Measurements from ENCODE around the gene CACNA2D1.
A peak's percentile ranks its signal among the peaks of the same experiment; 100 is the strongest.

CACNA2D1 gene

GRCh38 chr7:82443547-82444219 lies at the start of gene CACNA2D1:
Gene CACNA2D1 (minus strand): TSS chr7:82443777.
- no peak for TF ChIP-seq CREB1 (IDR thresholded peaks at IDR 0.05; ENCODE audit: low read depth)
- TF ChIP-seq EGR1 (IDR thresholded peaks at IDR 0.05): peak; percentile 25; the same call in 1 of the 2 replicates

- TF ChIP-seq EGR1 (IDR thresholded peaks at IDR 0.05) (no peak), RAD21 (IDR thresholded peaks at IDR 0.05; ENCODE audit: low read depth) (peak; percentile 44; the same call in 1 of the 2 replicates)
Observed at GRCh38 chr7:82481499-82482097, 38.0 kb upstream of the CACNA2D1 start.

GRCh38 chr7:82477733-82478515 lies 34.3 kb upstream of the CACNA2D1 start:
- TF ChIP-seq YY1 (IDR thresholded peaks at IDR 0.05; ENCODE audit: low read depth) (no peak), EP300 (IDR thresholded peaks at IDR 0.05; ENCODE audit: borderline replicate concordance) (no peak), FOXM1 (IDR thresholded peaks at IDR 0.05; ENCODE audit: borderline replicate concordance, low read depth) (no peak), TCF12 (IDR thresholded peaks at IDR 0.05; ENCODE audit: low read depth) (no peak), MAX (IDR thresholded peaks at IDR 0.05) (no peak), TEAD4 (IDR thresholded peaks at IDR 0.05) (no peak), TAF1 (IDR thresholded peaks at IDR 0.05; ENCODE audit: low read depth) (no peak), REST (IDR thresholded peaks at IDR 0.05; ENCODE audit: low read depth) (no peak), ZBTB7A (IDR thresholded peaks at IDR 0.05; ENCODE audit: low read depth) (no peak), USF1 (IDR thresholded peaks at IDR 0.05) (no peak), CREB1 (IDR thresholded peaks at IDR 0.05; ENCODE audit: low read depth) (no peak), CEBPB (IDR thresholded peaks at IDR 0.05) (no peak)

- TF ChIP-seq USF1 (IDR thresholded peaks at IDR 0.05): no peak
- no peak for TF ChIP-seq TCF12 (IDR thresholded peaks at IDR 0.05; ENCODE audit: low read depth)
- TF ChIP-seq MAX (IDR thresholded peaks at IDR 0.05): no peak
- TF ChIP-seq RAD21 (IDR thresholded peaks at IDR 0.05; ENCODE audit: low read depth): no peak
- no peak for TF ChIP-seq TEAD4 (IDR thresholded peaks at IDR 0.05)
- no peak for TF ChIP-seq ZBTB7A (IDR thresholded peaks at IDR 0.05; ENCODE audit: low read depth)
- no peak for TF ChIP-seq CEBPB (IDR thresholded peaks at IDR 0.05)
Observed at GRCh38 chr7:82472966-82473365, 29.4 kb upstream of the CACNA2D1 start.

GRCh38 chr7:82471351-82472020 lies 27.9 kb upstream of the CACNA2D1 start:
- TF ChIP-seq ZBTB7A (IDR thresholded peaks at IDR 0.05; ENCODE audit: low read depth): no peak
- no peak for TF ChIP-seq TEAD4 (IDR thresholded peaks at IDR 0.05)
- no peak for TF ChIP-seq TAF1 (IDR thresholded peaks at IDR 0.05; ENCODE audit: low read depth)

- TF ChIP-seq NFIC (IDR thresholded peaks at IDR 0.05): no peak
- no peak for TF ChIP-seq FOXM1 (IDR thresholded peaks at IDR 0.05; ENCODE audit: borderline replicate concordance, low read depth)
- TF ChIP-seq CEBPB (IDR thresholded peaks at IDR 0.05): no peak
- TF ChIP-seq USF1 (IDR thresholded peaks at IDR 0.05): no peak
- no peak for TF ChIP-seq TEAD4 (IDR thresholded peaks at IDR 0.05)
- no peak for TF ChIP-seq YY1 (IDR thresholded peaks at IDR 0.05; ENCODE audit: low read depth)
- no peak for TF ChIP-seq RAD21 (IDR thresholded peaks at IDR 0.05; ENCODE audit: low read depth)
- no peak for TF ChIP-seq ZBTB7A (IDR thresholded peaks at IDR 0.05; ENCODE audit: low read depth)
- TF ChIP-seq TCF12 (IDR thresholded peaks at IDR 0.05; ENCODE audit: low read depth): no peak
- no peak for TF ChIP-seq CREB1 (IDR thresholded peaks at IDR 0.05; ENCODE audit: low read depth)
- no peak for TF ChIP-seq EP300 (IDR thresholded peaks at IDR 0.05; ENCODE audit: borderline replicate concordance)
- no peak for TF ChIP-seq TAF1 (IDR thresholded peaks at IDR 0.05; ENCODE audit: low read depth)
- no peak for TF ChIP-seq MAX (IDR thresholded peaks at IDR 0.05)
- no peak for TF ChIP-seq EGR1 (IDR thresholded peaks at IDR 0.05)
- TF ChIP-seq REST (IDR thresholded peaks at IDR 0.05; ENCODE audit: low read depth): no peak
Observed at GRCh38 chr7:82469207-82469606, 25.6 kb upstream of the CACNA2D1 start.

Data from Ishikawa (cell line).